A673 (cell line): ENCODE measurements around the gene ZNF362.

Source experiments
- EZH2 ChIP-seq: fragments of 200-600 bp; sonication (generic); IDR thresholded peaks from 2 replicates; pipeline ENCODE4 v1.6.1; 2017; ENCODE audit warnings: borderline replicate concordance, low read depth, mild to moderate bottlenecking, mixed read lengths, antibody characterized with exemption, low read length; ENCODE audit not compliant: poor library complexity, severe bottlenecking
- TF ChIP-seq, protein P1 (sequence below): fragments of 300-800, 200-600 bp; sonication (generic); conservative IDR thresholded peaks from 2 replicates; pipeline ENCODE4 v1.5.1; 2017; ENCODE audit warnings: low read depth, mild to moderate bottlenecking, antibody characterized with exemption, low read length, moderate library complexity, mixed read lengths

DNA sequence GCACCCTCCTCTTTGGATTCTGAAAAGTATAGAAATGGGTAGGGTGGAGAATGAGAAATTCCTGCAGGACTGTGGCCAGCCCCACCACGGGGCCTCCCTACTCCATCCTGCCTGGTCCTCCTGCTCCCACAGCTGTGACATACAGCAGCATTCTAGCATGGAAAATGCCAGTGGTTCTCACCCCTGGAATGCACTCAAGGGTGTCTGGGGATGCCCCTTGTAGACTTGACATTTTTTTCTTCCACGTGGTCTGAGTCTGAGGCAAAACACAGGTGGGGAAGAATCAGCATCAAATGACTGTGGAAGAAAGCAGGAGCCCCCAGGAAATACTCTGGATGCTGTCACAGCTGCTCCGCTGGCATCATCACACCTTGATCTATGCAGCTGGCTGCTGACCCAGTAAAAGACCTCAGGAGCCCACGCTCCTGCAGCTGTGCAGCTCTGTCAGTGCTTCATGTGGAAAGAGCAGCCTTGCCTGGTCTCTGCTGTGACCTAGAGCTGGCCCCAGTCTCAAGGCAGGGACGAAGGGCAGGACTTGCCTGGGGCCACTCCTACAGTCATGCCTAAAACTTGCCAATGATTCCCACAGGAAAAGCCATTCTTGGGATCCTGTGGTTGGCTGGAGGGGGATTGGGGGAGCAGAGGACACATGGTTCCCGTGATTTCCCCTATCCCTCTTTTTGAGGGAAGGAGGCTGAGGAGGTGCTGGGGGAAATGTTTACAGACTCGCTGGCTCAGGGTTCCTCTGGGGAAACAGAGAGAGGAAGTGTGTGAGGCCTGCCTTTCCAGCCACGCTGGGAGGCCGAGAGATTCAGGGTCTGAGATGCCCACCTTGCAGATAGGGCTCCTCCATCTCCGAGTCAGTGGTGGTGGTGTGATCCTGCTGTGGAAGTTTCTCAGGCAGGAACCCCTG lies 75.4 kb downstream of the ZNF362 start:
- TF ChIP-seq EZH2: no peak
- TF ChIP-seq, protein P1, sequence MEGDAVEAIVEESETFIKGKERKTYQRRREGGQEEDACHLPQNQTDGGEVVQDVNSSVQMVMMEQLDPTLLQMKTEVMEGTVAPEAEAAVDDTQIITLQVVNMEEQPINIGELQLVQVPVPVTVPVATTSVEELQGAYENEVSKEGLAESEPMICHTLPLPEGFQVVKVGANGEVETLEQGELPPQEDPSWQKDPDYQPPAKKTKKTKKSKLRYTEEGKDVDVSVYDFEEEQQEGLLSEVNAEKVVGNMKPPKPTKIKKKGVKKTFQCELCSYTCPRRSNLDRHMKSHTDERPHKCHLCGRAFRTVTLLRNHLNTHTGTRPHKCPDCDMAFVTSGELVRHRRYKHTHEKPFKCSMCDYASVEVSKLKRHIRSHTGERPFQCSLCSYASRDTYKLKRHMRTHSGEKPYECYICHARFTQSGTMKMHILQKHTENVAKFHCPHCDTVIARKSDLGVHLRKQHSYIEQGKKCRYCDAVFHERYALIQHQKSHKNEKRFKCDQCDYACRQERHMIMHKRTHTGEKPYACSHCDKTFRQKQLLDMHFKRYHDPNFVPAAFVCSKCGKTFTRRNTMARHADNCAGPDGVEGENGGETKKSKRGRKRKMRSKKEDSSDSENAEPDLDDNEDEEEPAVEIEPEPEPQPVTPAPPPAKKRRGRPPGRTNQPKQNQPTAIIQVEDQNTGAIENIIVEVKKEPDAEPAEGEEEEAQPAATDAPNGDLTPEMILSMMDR: no peak
